GM12873 (cell line): ENCODE measurements around the gene KRTAP10-3.

ENCODE experiments used
- CTCF ChIP-seq: IDR thresholded peaks from 2 replicates; pipeline ENCODE4 v1.5.1; 2012; ENCODE audit warnings: low read depth, mild to moderate bottlenecking, moderate library complexity, low read length, control low read depth; ENCODE audit not compliant: insufficient read depth; ENCODE audit errors: missing control alignments

Gene KRTAP10-3

GRCh38 chr21:44526096-44526997, 32.2 kb downstream of the KRTAP10-3 start:
- TF ChIP-seq CTCF: no peak

- no peak for TF ChIP-seq CTCF
These were observed 33.1 kb downstream of the KRTAP10-3 start for GRCh38 chr21:44525391-44526095.

GRCh38 chr21:44524414-44525371, 33.9 kb downstream of the KRTAP10-3 start:
- TF ChIP-seq CTCF: no peak

- no peak for TF ChIP-seq CTCF
These were observed 34.8 kb downstream of the KRTAP10-3 start for GRCh38 chr21:44523567-44524413.

GRCh38 chr21:44522753-44523204, 35.8 kb downstream of the KRTAP10-3 start:
- TF ChIP-seq CTCF: no peak

- TF ChIP-seq CTCF: no peak
These were observed 36.5 kb downstream of the KRTAP10-3 start for GRCh38 chr21:44521928-44522752.
